Dedifferentiated amniotic fluid mesenchymal stem cell (primary cell): ENCODE results near the gene SLC6A13.
"Not testable (repeated sequence)": the region's sequence is repeated elsewhere in the genome, so short reads cannot be mapped to it uniquely, and the experiment has no call there.

Experiments used
- DNase-seq: peaks from one replicate; pipeline ENCODE4 v3.0.0-alpha.2; 2016; ENCODE audit errors: extremely low spot score

Gene SLC6A13

GRCh38 chr12:264269-264668, 1.6 kb upstream of the SLC6A13 start:
- no peak for DNase-seq

- DNase-seq, result no peak
These were observed 938 bp upstream of the SLC6A13 start for GRCh38 chr12:263574-263973.

GRCh38 chr12:262113-262512, 523 bp downstream of the SLC6A13 start:
- no peak for DNase-seq

- DNase-seq, result no peak
These were observed 4.9 kb downstream of the SLC6A13 start for GRCh38 chr12:257521-258321.

GRCh38 chr12:256958-257357, 5.7 kb downstream of the SLC6A13 start:
- no peak for DNase-seq

GRCh38 chr12:256225-256624, 6.4 kb downstream of the SLC6A13 start:
- DNase-seq, result no peak

GRCh38 chr12:254912-255311, 7.7 kb downstream of the SLC6A13 start:
- no peak for DNase-seq

- DNase-seq, result no peak
These were observed 8.6 kb downstream of the SLC6A13 start for GRCh38 chr12:254039-254438.

GRCh38 chr12:253116-253831, 9.4 kb downstream of the SLC6A13 start:
- DNase-seq, result no peak

GRCh38 chr12:252636-253035, 10.0 kb downstream of the SLC6A13 start:
- no peak for DNase-seq

- DNase-seq, result no peak
These were observed 15.4 kb downstream of the SLC6A13 start for GRCh38 chr12:247271-247670.

GRCh38 chr12:243381-243780, 19.3 kb downstream of the SLC6A13 start:
- DNase-seq, result no peak

- DNase-seq, result no peak
These were observed 20.1 kb downstream of the SLC6A13 start for GRCh38 chr12:242496-242895.

- DNase-seq, result no peak
These were observed 21.4 kb downstream of the SLC6A13 start for GRCh38 chr12:241266-241665.

- no peak for DNase-seq
These were observed 22.1 kb downstream of the SLC6A13 start for GRCh38 chr12:240566-240965.

- DNase-seq, result no peak
These were observed 23.8 kb downstream of the SLC6A13 start for GRCh38 chr12:238736-239398.

GRCh38 chr12:238116-238515, 24.5 kb downstream of the SLC6A13 start:
- DNase-seq, result no peak

- DNase-seq, result no peak
These were observed 25.4 kb downstream of the SLC6A13 start for GRCh38 chr12:237026-237815.

- no peak for DNase-seq
These were observed 26.2 kb downstream of the SLC6A13 start for GRCh38 chr12:236445-236844.

- not testable (repeated sequence) for DNase-seq
These were observed 26.7 kb downstream of the SLC6A13 start for GRCh38 chr12:235967-236366.

GRCh38 chr12:234891-235415, 27.7 kb downstream of the SLC6A13 start:
- DNase-seq, result no peak

GRCh38 chr12:234019-234418, 28.6 kb downstream of the SLC6A13 start:
- DNase-seq, result no peak
